Amniotic epithelial cell (primary cell): ENCODE data around the gene MCUB.
"Not testable (repeated sequence)": the region's sequence is repeated elsewhere in the genome, so short reads cannot be mapped to it uniquely, and the experiment has no call there.

Experiments used
- DNase-seq: peaks from one replicate; pipeline ENCODE4 v3.0.0-alpha.2; 2010; ENCODE audit warnings: low read depth

The MCUB gene

DNA sequence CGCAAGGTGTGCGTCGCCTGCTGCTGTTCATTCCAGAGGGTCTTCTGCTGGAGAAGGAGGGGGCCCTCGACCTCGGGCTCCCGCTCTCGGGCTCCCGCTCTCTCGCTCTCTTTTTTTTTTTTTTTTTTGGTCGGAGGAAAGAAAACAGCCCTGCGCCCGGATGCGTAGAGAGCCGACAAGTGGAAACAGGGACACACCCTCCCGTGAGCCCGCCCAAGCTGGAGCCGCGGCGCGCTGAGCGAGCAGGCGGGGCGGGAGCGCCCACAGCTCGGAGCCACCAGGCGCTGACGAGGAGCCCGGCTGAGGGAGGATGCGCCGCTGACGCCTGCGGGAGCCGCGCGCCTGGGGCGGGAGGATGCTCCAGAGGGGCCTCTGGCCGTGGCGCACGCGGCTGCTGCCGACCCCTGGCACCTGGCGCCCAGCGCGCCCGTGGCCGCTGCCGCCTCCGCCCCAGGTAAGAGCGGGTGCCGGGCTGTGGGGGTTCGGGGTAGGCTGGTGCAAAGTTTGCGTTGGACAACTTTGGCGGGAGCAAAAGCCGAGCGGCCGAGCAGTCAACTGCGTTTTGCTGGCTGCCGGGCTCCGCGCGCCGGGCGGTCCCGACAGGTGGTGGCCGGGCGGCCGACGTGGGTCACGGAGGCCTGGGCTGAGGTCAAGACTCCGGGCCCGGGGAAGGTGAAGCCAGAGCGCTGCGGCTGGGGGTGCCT, at the start of gene MCUB:
MCUB (plus strand) TSS at position 264 of the 704 bp plus-strand sequence; CDS start at position 356, 92 bp downstream.
- DNase-seq, result peak; percentile 85

DNA sequence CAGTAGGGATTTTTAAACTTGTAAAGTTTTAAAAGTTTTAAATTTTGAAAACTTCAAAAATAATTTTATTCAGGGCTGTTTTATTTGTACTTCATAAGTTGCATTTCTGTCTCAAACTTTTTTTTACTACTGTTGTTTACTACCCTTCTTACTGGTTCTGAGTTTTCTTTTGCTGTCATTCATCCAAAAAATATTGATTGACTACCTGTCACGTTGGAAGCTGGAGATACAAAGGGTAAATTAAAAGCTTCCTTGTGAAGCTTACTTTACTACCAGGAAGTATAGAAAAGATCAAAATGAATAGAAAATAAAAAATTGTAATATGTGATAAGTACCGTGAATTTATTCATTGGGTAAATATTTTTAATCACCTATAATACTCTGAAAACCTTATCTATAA, 49.4 kb upstream of the MCUB start:
- no peak for DNase-seq

GRCh38 chr4:109511414-109511813, 48.6 kb upstream of the MCUB start:
- DNase-seq, result peak; percentile 2

DNA sequence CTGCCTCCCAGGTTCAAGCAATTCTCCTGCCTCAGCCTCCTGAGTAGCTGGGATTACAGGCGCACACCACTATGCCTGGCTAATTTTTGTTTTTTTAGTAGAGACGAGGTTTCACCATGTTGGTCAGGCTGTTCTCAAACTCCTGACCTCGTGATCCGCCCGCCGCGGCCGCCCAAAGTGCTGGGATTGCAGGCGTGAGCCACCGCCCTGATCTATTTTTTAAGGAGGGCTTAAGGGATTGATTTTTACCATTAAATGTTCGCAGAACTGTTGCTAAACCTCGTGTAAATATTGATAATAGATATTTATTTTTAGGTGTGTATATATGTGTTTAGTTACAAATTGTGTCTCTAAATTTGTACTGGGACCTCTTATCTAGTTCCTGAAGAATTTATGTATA, 46.7 kb upstream of the MCUB start:
- not testable (repeated sequence) for DNase-seq

DNA sequence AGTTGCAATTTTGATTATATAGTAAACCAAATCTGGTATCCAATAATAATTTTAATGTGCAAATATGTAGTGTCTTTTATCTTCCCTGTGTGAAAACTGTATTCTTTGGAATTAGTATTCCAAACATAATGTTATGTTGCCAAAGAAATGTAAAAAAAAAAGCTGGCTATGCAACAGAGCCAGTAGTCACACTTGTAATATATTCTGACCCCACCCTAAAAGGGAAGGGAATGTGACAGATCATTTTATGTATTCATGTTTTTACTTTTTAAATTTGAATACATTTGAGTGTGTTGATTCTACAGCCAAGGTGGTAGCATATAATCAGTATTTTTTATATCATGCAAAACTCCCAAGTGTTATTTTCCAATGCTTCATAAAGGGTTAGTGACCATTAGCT, 27.9 kb upstream of the MCUB start:
- DNase-seq, result no peak

DNA sequence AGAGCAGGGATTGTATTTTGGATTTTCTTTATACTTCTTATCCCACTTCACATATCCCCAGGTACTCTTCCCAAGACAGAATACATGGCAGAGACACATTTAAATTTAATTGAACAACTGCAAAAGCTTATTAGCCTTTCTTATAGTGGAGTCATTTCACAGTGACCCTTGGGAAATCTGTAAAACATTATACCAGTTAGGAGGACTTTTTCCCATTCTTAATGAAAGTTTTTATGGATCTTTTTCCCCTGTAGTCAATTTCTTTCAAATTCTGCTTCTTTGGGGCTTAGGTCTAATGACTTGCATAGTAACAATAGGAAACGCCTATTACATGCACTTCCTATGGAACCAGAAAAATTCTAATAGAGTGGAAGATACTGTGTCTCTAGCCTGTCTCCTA, 14.6 kb upstream of the MCUB start:
- no peak for DNase-seq

- no peak for DNase-seq
Observed at GRCh38 chr4:109547394-109547793, 12.7 kb upstream of the MCUB start.

DNA sequence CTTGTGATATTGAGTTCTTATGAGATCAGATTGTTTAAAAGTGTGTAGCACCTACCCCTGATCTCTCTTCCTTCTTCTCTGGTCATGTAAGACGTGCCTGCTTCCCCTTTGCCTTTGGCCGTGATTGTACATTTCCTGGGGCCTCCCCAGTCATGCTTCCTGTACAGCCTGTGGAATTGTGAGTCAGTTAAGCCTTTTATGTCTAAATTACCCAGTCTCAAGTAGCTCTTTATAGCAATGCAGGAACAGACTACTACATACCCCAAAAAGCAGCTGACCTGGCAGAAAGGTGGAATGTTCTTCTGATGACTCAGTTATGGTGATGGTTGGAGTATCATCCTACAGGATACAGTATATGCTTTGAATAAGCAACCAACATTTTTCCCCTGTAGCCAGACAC, 11.4 kb upstream of the MCUB start:
- peak; percentile 76 for DNase-seq

GRCh38 chr4:109552237-109552636, 7.8 kb upstream of the MCUB start:
- DNase-seq, result no peak

- DNase-seq, result no peak
Observed at GRCh38 chr4:109553130-109553529, 6.9 kb upstream of the MCUB start.

DNA sequence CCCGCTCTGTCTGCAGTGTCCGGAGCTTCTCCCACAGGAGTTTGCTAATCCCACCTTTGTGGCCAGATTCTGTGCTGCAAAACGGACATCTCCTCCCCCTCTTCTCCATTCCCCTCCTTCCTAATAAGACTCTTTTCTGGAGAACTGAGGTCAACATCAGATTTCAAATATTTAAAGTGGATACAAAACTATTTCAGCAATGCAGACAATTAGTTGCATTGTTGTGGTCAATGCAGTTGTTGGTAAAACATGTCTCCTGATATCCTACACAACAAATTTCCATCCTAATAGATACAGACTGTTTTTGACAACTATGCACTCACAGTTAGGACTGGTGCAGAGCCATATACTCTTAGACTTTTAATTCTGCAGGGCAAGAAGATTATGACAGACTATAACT, 5.1 kb upstream of the MCUB start:
- DNase-seq, result no peak

GRCh38 chr4:109557433-109557832, 2.6 kb upstream of the MCUB start:
- DNase-seq, result no peak

DNA sequence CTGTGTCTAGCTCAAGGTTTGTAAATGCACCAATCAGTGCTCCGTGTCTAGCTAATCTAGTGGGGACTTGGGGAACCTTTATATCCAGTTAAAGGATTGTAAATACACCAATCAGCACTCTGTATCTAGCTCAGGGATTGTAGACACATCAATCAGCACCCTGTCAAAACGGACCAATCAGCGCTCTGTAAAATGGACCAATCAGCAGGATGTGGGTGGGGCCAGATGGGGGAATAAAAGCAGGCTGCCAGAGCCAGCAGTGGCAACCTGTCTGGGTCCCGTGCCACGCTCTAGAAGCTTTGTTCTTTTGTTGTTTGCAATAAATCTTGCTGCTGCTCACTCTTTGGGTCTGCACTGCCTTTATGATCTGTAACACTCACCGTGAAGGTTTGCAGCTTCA, 2.0 kb upstream of the MCUB start:
- DNase-seq, result not testable (repeated sequence)

DNA sequence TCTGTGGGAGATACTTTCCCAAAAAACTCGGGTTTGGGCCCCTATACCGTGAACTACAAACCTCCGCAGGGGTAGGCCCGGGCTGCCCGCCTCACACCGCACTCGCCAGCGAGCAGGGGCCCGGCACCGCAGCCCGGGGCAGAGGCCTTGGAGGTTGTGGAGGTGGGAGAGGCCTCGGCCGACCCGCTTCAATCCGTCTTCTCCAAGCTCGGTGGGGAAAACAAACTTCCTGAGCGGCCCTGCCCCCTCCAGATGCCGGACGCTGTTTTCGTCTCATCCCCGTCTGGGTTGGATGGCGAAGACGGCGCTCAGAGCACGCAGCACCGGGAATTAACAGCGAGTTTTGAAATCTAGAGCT, 442 bp upstream of the MCUB start:
- peak; percentile 46 for DNase-seq

DNA sequence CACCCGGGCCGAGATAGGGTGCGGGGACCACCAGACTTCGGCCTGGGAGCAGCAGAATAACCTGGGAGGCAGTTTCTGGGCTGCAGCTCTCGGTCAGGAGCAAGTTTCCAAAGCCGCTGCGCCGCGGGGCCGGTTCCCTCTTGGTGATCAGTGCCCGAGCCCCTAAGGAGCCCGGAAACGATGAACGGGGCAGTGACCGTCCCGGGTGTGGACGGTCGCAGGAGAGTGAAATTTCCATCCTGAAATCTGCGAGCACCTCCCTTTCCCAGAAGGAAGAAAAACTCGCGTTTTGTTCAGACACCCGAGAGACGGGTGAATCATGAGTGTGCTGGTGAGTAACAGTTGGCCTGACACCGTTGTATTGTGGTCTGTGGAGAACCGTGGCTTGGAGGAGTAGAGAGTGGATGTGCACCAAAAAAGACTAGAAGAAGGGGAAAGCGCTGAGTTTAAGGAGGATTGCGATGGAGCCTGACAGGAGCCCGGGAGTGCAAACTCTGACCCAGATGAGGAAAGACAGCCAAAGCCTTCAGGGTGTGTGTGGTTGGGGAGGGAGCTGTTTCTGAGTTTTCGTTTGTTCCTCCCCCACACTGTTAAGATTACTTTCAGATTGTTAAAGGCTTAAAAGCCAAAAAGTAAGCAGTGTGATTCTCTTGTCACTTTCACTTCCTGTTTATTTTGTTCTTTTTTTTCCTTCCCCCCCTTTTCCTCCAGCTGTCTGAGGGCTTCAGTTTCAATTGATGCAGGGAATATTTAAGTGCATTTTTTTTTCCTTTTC, 828 bp downstream of the MCUB start:
- peak; percentile 84 for DNase-seq

GRCh38 chr4:109562457-109563239, 2.6 kb downstream of the MCUB start:
- DNase-seq, result no peak

GRCh38 chr4:109571494-109571893, 11.4 kb downstream of the MCUB start:
- DNase-seq, result no peak

DNA sequence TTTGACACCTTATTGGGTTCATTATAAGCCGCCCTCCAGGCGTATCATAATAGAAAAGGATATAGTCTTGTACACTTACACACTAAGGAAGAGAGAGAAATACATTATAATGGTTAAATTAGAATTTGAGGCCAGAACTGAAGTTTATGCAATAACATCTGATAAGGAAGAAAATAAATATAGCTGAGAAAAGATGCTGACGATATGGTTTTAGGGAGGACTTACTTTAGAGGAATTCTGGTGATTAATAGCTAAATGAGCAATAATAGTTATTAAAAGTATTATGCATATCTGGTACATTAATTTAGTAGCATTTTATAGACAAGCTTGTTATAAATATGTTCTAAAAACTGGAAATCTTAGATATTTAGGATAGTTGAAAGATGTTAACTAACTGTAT, 12.1 kb downstream of the MCUB start:
- DNase-seq, result no peak

GRCh38 chr4:109574443-109574850, 14.4 kb downstream of the MCUB start:
- DNase-seq, result peak; percentile 26

DNA sequence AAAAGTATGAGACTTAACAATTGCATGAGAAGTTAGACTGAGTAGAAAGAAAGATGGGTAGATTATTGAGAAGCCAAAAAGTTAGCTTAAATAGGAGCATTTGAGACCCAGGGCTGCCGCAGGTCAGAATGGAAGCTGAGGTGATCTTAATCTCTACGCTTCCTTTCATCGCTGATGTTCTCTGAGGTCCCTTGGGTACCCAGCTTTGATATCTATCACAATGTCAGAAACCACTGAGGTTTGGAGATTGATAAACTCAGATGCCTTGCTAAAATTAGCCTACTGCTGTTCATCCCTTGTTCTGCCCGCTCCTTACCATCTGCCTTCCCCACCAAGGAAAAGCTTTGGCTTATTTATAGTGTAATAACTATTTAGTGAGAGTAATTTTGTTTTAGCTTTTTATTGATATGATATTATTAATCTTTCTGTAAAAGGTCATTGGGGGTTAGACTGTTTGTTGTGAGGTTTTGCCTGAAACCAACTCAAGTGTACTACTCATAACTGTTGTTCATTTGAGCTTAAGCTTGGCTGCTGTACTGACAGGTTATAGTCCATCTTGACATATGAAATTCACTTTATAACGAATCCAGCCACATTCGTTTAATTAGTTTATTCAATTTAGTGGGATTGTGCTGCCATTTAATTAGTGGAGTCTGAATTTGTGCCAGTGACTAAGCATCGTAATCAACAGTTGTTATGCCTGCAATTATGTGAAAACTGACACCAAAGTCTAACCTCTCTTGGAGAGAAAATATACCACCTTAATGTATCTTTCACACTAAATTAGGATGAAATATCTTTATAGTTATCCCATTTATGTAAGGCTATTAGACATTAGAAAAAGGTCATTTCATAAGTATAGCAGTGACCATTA, 15.1 kb downstream of the MCUB start:
- DNase-seq, result no peak

DNA sequence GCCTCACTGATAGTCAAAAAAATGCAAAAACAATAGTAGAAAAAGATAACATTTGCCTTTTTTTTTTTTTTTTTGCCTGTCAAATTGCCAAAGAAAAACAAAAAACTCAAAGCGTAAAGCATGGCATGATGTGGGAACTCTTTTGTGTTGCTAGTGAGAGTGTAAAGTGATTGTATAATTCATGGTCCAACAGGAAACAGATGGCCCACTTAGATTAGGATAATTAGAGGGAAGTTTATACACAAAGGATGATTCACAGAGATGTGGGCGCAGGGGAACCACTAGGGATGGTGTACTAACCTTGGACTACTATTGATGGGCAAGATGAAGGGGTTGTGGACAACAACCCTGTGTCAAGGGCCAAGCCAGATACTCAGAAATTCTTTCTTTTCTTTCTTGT, 16.4 kb downstream of the MCUB start:
- peak; percentile 88 for DNase-seq

GRCh38 chr4:109578846-109579245, 18.8 kb downstream of the MCUB start:
- DNase-seq, result no peak
